Measurements from ENCODE around the gene MACROD2.

Gene MACROD2

DNA sequence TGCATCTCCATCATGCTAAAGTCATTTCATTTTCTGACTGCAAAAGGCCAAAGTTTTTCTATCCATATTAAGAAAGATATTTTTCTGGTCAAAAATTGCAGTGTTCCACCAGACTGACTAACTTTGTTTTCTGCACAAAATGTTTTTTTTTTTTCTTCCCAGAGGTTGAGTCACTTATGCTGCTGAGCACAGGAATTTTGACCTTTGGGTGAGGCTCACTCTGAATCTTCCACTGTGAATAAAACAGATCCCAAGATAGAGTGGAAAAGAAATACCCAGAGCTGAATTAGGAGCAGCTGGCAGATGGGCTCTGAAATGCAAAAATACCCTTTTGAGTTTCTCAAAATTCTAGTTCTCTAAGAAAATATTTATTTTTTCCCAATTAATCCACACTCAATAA is 1581.1 kb downstream of the MACROD2 start:
- DNase-seq = no peak

DNA sequence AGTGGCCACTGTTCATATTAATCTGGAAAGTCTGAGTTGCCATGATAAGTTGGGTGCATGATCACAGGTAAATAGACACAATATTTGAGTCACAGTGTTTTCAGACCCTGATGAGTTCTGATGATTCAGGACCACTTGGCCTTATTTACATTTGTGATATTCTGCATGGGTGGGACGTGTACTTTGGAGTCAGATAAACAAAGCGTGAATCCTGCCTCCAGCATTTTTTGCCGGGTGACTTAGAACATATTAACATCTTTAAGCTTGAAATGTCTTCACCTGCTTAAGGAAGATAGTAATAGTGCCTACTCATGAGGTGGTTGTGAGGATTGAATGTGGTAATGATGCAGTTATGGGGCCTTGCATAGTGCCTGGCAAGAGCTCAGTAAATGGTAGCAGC is 1582.8 kb downstream of the MACROD2 start:
- DNase-seq = no peak

DNA sequence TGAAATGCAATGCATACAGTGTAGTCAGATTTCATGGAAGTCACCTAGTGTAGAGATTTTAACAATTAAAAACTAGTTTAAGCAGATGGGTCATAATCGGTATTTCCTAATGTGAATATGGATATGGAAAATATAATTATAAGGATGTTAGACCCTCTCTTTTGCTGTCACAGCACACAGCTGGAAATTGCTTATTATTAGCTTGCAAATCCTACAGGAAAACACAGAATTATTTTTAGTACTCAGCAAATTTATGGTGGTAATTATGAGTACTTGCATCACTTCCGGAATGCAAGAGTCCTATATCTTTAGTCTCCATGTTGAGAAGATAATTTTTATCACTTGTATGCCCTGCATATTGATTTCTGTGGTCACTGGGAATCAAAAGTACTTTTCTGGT is 1584.4 kb downstream of the MACROD2 start:
- no peak for DNase-seq

DNA sequence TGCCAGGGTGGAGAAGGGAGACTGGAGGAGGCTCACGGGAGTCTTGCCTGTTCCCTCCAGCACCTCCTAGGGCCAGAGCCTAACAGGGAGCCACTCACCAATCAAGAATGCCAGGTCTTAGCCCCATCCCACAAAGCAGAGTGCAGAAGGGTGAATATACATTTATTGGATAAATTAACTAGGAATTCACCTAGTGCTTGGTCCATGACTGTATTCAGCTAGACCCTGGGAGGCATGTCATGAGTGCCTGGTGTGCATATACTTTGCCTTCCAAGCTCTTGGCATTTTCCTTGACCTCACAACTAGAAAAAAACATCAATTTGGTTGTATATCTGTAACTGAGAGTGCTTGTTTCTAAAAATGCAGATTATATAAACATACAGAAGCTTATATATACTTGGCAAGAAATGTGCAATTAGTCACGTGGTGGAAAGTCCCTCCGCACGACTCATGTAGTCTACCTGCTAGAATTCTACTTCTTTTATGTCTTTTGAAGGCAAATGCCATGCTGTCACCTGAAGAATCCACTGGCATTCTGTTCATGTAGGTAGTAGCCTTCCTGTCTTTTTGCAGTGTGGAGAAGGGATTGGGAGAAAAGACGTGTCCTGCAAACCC is 1586.9 kb downstream of the MACROD2 start:
- DNase-seq = no peak

DNA sequence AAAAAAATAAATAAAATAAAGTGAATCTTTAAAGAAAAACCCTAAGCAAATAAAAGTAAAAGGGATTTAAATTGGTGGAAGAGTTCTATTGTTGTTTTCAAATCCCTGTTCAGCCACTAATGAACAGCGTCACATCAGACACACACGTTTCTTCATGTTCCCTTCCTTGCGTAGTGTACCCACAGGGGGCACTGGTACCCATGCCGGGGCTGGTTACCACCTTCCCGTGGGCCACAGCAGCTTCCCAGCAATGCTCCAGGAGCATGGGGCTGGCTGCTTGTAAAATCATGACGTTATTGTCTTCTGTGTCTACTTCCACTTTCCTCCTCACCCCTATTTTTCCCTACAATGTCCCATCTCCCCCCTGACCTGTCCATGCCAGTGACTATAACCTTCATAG is 1589.2 kb downstream of the MACROD2 start:
- DNase-seq = no peak

DNA sequence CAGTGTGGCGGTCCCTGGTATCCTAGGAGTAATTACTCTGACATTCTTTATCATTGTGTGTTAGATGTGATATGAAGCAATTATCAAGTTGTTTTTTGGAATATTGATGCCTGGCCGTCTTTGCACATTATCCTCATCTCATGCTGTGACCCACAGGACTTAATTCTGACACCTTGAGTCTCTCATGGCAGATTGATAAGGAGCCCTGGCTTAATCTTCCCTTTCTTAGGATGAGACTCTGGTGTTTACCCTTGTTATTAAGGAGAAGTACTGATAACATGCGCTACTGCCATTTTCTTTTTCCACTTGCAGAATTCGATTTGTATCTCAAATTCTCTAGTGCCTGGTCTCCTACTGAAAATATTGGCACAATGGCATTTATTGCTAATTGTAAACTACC is 1597.8 kb downstream of the MACROD2 start:
- no peak for DNase-seq

DNA sequence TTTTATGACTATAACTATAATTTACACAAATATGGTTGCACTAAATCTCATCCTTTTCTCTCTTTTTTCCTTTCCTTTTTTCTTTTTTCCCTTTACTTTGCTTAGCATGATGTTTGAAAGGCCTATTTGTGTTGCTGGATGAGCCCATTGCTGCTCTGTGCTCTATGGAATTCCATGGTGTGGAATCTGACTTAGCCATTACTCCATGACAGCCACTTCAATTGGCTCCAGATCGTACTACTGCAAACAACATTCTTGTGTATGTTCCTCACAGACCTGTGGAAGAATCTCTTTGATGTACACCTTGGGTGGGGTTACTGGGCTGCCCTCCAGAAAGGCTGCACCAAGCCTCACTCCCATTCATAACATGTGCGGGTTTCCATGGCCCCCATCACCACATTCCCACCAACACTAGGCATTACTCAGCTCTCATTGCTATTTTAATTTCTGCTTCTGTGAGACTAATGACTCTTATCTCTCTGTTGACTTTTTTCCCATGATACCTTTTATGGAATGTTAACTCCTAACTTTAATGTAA is 1598.9 kb downstream of the MACROD2 start:
- no peak for DNase-seq

DNA sequence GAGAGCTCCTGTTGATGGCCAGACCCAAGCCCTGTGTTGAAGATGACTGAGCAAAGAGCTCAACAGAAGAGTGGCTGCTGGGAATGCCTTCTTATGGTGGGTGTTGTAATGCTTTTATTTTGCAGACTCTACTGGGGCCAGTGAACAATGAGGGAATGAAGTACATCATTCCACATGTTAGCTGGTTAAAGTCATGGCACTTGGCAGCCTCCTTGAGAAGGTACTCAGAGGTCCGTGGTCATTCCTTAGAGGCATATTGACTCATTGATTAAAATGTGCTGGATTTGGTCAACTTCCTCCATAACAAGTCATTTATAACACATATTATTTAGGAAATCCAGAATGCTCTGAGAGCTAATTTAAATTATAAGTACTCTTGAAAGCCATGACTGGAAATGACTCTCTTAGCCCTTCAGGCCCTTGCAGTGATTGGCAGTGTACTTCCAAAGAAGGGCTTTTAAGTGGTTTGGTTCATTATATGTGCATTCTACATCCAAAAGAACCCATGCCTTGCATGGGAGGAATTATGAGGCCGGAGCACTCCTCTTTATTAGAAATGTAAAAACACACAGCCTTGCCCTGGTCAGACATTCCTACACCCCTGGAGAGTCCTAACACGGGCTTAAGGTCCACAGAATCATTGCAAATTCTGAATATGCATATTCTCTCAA is 1601.0 kb downstream of the MACROD2 start:
- DNase-seq = no peak

DNA sequence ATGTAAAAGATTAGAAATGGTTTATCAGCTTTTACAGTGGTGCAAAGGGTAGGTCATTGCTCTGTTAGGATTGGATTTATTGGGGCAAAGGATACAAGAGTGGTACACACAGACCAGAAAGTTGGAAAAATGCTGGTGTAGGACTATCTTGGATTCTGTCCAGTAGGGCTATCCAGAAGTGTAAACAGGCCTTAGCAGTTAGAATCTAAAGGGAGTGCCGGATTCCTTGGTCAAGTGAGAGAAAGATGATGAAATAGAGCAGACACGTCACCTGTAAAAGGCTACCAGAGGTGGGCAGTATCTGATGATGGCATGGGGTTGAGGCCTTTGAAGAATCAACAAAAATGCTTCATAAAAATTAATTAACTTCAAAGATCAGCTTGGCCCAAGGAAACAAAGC is 1602.0 kb downstream of the MACROD2 start:
- no peak for DNase-seq

DNA sequence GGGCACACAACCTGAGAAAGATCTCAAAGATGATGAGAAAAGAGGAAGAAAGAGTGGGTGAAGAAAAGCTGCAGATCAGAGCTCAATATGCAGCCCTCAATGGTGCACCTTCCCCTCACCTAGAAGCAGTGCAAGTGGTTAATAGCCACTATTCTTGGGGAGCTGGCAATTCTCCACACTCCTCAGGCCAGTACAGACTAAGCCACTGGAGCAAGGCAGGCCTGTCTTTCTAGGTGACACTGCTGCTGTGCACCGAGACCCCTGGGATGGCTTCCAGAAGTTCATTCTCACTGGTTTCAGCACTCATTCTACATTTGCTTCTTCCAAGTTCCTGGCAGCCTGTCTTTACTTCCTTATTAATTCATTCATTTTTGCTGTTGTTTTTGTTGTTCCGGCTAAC is 1604.6 kb downstream of the MACROD2 start:
- no peak for DNase-seq

DNA sequence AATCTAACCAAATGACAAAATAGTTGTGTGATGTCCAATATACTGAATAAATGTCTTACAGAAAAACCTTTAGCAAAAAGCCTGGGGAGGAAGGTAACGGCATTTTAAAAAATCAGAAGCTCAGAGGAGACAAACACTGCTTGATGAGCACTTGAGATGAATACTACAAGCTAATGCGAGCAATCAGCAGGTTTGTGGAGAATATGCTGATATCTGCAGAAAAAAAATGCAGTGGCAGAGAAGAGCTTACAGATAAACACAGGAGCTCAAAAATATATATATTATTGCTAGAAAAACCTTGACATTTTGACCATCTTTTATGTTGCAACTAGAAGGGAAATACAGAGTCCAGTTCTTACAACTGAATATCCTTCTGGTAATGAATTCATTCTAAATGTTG is 1605.2 kb downstream of the MACROD2 start:
- DNase-seq = no peak

DNA sequence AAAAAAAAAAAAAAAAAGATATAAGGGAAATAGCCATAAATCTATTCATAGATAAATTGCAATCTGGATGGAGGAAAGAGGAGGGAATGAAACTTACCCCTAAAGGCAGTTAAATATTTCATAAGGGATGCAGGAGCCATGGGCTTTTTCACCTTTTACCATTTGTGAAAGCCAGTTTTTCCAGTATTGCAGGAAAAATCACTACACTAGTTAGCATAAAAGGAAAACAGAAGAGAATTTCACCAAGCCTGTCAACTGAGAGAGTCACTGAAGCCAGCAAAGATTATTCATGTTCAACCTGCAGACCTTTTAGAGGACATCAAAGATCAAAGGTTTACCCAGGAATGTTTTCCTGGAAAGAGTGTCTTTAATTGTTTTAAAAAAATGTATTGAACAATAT is 1608.2 kb downstream of the MACROD2 start:
- DNase-seq = no peak

DNA sequence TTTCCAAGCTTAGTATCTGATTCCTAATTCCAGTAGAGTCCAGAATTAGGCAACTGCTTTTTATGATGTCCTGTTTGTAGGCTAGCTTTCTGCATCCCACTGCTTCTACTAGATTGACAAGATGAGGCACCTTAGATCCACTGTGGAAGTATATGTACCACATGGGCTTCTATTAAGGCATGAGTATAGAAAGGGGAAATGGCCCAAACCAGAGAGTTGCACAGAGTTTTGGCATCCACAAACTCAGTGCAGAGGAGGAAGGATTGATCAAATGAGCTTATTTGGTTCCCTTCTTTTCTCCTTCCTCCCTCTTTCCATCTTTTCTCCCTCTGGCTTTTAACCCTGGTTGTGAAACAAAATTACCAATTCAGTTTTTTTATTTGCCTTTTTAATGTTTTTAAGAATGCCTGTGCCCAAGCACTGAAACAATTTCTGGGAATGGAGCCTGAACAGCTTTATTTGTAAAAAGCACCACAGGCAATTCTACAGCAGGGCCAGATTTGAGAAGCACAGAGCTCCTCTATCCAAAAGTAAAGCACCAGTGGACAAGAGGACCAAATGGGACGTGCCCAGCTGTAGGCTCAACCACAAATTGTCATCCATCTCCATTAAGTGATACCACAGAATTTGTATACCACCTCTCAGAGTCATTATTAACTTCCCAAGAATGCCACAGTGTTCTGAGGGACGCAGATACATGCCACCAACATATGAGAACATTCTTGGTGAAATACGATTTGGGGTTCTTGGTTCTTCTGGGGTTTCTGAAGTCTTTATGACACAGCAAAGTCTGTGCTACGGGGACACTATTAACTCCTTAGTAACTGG is 1608.9 kb downstream of the MACROD2 start:
- DNase-seq = no peak

DNA sequence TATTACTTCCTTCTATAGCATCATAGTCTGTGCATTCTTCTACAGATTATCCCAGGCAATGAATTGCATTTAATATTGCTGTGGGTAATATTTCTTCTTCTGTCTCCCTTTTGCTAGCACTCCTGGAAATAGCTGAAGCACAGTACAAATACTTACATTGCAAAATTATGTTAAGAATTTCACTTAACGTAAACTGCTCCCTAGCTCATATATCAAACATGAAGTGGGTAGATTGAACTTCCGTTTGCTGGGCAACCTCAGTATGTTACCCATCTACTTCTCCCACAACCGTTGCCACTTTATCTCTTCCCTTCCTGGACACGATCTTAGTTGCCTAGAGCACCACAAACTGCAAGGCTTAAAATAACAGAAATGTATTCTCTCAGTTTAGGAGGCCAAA is 1614.6 kb downstream of the MACROD2 start:
- DNase-seq = no peak

DNA sequence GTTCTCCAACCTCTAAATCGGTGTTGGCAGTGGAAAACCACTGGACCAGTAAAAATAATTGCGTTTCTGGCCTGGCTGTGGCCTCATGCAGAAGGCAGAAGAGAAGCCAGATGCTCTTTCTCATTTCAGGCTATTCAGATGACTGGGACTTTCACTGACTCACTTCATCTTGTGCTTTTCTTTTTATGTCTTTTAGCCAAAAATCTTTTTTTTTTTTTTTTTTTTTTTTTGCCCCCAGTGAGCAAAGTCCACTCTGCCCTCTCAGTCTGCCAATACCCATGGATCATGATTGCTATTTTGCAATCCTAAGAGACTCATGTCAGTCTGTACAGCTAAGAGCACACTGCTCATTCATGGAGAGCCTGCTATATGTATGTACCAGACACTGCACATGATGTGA is 1615.5 kb downstream of the MACROD2 start:
- DNase-seq = no peak

DNA sequence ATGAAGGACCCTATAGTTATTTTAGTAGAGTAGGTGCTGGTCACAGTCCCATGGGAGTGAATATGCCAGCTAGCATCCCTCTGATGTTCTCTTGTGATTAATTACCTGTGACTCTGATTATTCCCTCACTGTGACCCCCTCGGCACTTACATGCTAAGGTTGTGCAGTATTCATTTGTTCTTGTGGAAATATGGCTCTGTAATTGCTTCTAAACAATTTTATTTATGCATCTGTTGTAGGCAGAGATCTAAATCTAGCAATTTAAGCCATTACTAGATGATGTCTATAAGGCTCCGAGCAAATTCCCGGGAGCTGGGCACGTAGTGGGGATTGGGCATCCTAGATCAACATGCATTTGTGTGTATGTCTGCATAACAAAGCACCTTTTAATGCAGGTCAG is 1616.2 kb downstream of the MACROD2 start:
- DNase-seq = no peak

DNA sequence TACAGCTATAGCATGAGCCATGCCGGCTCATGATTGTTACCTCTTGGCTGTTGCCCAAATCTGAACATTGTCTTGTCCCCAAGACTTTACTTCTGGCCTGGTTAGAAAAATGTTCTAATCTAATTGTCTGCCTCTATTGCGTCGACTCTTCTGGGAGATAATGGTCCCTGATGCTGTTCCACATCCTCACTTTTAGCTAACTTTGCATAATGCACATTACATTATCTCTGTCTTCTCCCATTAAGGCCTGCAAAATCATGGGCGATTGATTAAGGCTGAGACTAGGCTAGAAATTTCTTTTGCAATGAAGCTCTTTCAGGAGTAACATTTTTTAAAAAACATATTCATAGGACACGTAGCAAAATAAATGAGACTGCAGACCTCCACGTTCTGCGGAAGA is 1616.9 kb downstream of the MACROD2 start:
- DNase-seq = no peak

DNA sequence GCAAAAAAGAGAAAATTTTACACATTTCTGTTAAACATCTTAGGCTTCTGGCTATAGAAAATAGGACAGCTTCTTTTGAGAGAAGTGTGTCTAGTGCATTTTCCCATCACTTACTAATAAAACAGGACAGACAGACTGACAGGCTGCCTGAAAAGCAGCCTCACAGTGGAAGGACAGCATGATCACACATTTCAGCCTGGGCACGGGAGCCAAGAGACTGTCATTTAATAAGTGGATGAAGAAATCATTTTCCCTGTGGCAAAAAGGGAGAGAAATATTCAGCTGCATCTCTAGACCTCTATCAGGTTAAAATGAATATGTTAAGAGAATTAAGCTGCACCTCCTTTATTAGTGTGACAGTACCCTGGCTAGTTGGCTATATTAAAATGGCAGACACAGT is 1617.5 kb downstream of the MACROD2 start:
- DNase-seq = no peak

DNA sequence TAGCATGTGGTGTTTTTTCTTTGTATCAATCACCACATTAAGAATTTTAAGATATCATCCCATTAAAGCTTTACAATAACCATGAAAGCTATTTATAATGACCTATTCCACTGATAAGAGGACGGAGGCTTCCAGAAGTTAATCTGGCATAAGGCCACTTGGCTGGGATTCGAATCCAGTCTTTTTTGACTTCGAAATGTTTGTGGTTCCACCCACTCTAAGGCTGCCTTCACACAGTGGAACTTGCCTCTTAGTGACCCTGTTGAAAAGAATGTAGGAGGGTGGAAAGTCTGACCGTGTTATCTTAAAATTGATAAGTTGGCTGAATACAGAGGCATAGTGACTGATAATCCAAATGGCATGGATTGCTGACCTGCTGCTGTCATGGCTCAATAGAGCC is 1618.2 kb downstream of the MACROD2 start:
- DNase-seq = no peak

DNA sequence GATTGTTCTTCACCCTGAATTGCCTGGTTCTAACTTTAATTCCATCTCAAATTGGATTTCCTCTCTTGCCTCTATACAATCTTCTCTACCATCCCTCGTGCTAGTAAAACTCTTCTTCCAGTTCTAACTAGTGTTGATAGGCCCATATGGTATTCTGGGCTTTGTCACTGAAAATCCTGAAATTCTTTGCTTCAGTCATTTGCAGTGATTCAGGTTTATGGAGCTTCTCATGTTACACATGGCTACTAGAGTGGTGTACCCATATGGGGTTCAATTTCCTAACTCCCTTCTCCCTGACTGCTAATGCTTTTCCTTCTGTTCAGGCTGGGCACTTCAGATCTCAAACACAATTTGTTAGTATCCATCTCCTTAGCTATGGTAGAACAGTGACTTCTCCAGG is 1621.3 kb downstream of the MACROD2 start:
- DNase-seq = no peak

DNA sequence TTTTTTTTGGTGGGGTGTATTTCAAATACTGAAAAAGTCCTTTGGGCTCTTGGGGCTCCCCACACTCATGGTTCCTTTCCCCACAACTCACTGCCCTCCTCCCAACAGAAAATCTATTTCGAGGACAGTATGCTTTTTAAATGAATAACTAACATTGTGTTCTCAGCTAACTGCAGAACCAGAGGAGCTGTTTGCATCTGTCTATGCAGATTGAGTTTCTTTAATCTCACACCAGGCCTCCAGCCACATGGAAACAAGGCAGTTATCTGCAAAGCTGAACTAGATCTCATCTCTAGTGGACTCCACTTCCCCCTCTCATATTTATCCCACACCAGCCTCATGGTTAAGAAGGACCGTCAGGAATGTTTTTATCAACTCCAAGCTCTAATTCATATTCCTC is 1622.8 kb downstream of the MACROD2 start:
- DNase-seq = no peak

DNA sequence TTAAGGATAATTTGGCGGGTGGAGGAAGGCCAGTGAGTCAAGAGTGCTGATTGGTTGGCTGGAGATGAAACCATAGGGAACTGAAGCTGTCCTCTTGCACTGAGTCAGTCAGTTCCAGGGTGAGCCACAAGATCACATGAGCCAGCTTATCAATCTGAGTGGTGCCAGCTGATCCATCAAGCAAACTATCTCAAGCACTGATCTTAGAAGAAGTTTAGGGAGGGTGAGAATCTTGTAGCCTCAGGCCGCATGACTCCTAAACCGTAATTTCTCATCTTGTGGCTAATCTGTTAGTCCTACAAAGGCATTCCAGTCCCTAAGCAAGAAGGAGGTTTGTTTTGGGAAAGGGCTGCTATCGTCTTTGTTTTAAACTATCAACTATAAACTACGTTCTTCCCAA is 1623.6 kb downstream of the MACROD2 start:
- no peak for DNase-seq

DNA sequence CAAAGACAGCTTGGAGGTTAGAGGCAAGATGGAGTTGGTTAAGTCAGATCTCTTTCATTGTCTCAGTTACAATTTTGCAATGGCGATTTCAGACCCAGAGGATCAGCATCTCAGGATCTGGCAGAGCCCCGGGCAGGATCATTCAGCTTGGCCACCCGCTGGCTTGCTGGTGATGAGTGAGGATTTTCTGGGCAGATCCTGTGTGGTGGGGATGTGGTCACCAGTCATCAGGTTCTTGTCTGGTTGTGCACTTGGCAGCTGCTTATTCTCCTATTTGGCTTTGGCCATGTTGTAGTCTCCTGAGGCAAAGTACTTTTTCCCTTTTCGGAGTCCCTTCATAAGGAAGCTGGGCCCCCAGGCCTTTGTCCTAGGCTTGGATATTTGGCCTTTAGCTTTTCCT is 1624.0 kb downstream of the MACROD2 start:
- no peak for DNase-seq

DNA sequence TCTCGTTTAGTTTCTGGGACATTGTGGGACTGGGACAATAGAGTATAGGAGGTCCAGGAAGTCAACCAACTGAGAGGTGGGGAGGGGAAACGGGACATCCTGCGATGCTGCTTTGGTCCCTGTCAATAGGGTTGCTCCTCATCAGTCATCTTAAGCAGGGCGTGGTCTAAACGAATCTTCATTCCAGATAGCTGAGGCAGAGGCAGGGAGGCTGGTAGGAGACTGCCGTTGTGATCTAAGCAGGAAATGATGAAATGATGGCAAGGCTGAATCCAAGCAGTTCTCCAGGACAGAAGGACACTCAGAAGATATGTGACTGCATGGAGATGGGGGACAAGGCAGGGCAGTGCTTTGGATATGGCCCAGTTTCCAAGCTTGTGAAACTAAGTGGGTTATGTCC is 1624.5 kb downstream of the MACROD2 start:
- DNase-seq = no peak

All from activated CD4-positive, alpha-beta T cell treated with anti-CD3 and anti-CD28 coated beads for 1 hour (primary cell).